SK-N-SH (cell line): Measurements from ENCODE around the gene MRPL52. TPM values are rescaled to one million over a fixed set of nuclear protein-coding genes. Genes with fewer than 3 reads are reported as not detected.

ENCODE experiments used
- CTCF ChIA-PET: fragments of 300-600, 350-600 bp; formaldehyde crosslinking; extraction: SDS; loops from one replicate; lab custom pipeline; 2021; lab: Yijun Ruan, JAX
- POLR2A ChIA-PET: fragments of 350-600 bp; sonication (Branson Sonifier 250); formaldehyde crosslinking; extraction: SDS; loops from one replicate; lab custom pipeline; 2020; ENCODE audit warnings: antibody characterized with exemption, inconsistent platforms; lab: Yijun Ruan, JAX
- DNase-seq: peaks from one replicate; pipeline ENCODE4 v3.0.0; 2012
- H2AFZ ChIP-seq: fragments of 200-600 bp; sonication (generic); 2 replicates; pipeline ENCODE4 v1.8.1; 2016; ENCODE audit warnings: antibody characterized with exemption, mild to moderate bottlenecking, low read depth
- H3F3A ChIP-seq: fragments of 200-600 bp; sonication (generic); replicated peaks from 2 replicates; pipeline ENCODE3; 2016; ENCODE audit warnings: antibody characterized with exemption, mild to moderate bottlenecking; ENCODE audit not compliant: insufficient read depth
- H3K27ac ChIP-seq, 2 experiments: fragments of 200-500 bp in 1 of 2; fragments of 200-600 bp in 1 of 2; sonication (Bioruptor generic) in 1 of 2; sonication (generic), shearing (Covaris generic) in 1 of 2; 2 replicates each; pipeline versions ENCODE4 v1.5.1 to v1.6.1; 2014 to 2016; ENCODE audit warnings: low read depth in 2 of 2, inconsistent platforms in 1 of 2, low read length in 1 of 2, mild to moderate bottlenecking in 1 of 2, mixed read lengths in 1 of 2
- H3K27me3 ChIP-seq: fragments of 200-600 bp; sonication (generic), shearing (Covaris generic); 2 replicates; pipeline ENCODE4 v1.6.1; 2016; ENCODE audit warnings: mixed run types; ENCODE audit not compliant: insufficient read depth
- H3K36me3 ChIP-seq, 2 experiments: fragments of 200-500 bp in 1 of 2; fragments of 200-600 bp in 1 of 2; sonication (Bioruptor generic) in 1 of 2; sonication (generic) in 1 of 2; replicated peaks in 1 of 2; 2 replicates each; pipeline versions ENCODE3 to v1.5.1; 2014 to 2016; ENCODE audit warnings: low read length in 1 of 2, mild to moderate bottlenecking in 1 of 2; ENCODE audit not compliant: insufficient read depth in 2 of 2, control insufficient read depth in 1 of 2
- H3K4me1 ChIP-seq, 2 experiments: fragments of 200-500 bp in 1 of 2; fragments of 200-600 bp in 1 of 2; sonication (Bioruptor generic) in 1 of 2; sonication (generic), shearing (Covaris generic) in 1 of 2; 2 replicates each; pipeline versions ENCODE4 v1.5.1 to v1.6.1; 2014 to 2016; ENCODE audit warnings: low read depth in 1 of 2, low read length in 1 of 2, mixed run types in 1 of 2; ENCODE audit not compliant: insufficient read depth in 2 of 2, control insufficient read depth in 1 of 2
- H3K4me2 ChIP-seq: fragments of 200-600 bp; sonication (generic), shearing (Covaris generic); 2 replicates; pipeline ENCODE4 v1.6.1; 2017; ENCODE audit warnings: mixed run types
- H3K4me3 ChIP-seq, 2 experiments: fragments of 200-500 bp in 1 of 2; fragments of 200-600 bp in 1 of 2; sonication (Bioruptor generic) in 1 of 2; sonication (generic), shearing (Covaris generic) in 1 of 2; 2 replicates each; pipeline versions ENCODE4 v1.5.1 to v1.8.1; 2014 to 2016; ENCODE audit warnings: low read depth in 2 of 2, inconsistent platforms in 1 of 2, low read length in 1 of 2, mild to moderate bottlenecking in 1 of 2, mixed read lengths in 1 of 2, moderate library complexity in 1 of 2
- H3K79me2 ChIP-seq: fragments of 200-600 bp; sonication (generic); 2 replicates; pipeline ENCODE4 v1.8.1; 2017; ENCODE audit warnings: mild to moderate bottlenecking; ENCODE audit not compliant: insufficient read depth
- H3K9ac ChIP-seq: fragments of 200-600 bp; sonication (generic); 2 replicates; pipeline ENCODE4 v1.6.1; 2017; ENCODE audit warnings: mixed run types
- H3K9me2 ChIP-seq: fragments of 200-600 bp; sonication (generic); 2 replicates; pipeline ENCODE4 v1.6.1; 2017; ENCODE audit warnings: mixed run types
- H3K9me3 ChIP-seq: fragments of 200-600 bp; sonication (generic); 2 replicates; pipeline ENCODE4 v1.6.1; 2017; ENCODE audit warnings: mixed run types, mild to moderate bottlenecking, moderate library complexity
- H4K20me1 ChIP-seq: fragments of 200-600 bp; sonication (generic); 2 replicates; pipeline ENCODE4 v1.6.1; 2017; ENCODE audit warnings: mild to moderate bottlenecking, mixed run types; ENCODE audit not compliant: insufficient read depth
- ELF1 ChIP-seq: IDR thresholded peaks from 2 replicates; pipeline ENCODE4 v1.4.0; 2012
- EP300 ChIP-seq, 2 experiments: IDR thresholded peaks; 2 replicates each; pipeline versions ENCODE4 v1.4.0 to v1.6.1; 2012; ENCODE audit warnings: borderline replicate concordance in 1 of 2, low read depth in 1 of 2, low read length in 1 of 2
- EZH2phosphoT487 ChIP-seq: fragments of 200-600 bp; sonication (generic); IDR thresholded peaks from 2 replicates; pipeline ENCODE4 v1.6.1; 2017; ENCODE audit warnings: low read depth, mixed run types, mild to moderate bottlenecking, antibody characterized with exemption, moderate library complexity, borderline replicate concordance
- FOXJ3 ChIP-seq: sonication (generic); formaldehyde crosslinking; IDR thresholded peaks from 2 replicates; pipeline ENCODE4 v1.5.1; 2020; ENCODE audit warnings: mild to moderate bottlenecking, missing genetic modification reagents
- FOXM1 ChIP-seq: IDR thresholded peaks from 2 replicates; pipeline ENCODE4 v1.4.0; 2012; ENCODE audit warnings: low read depth, mild to moderate bottlenecking
- IRF3 ChIP-seq: fragments of 150-350 bp; IDR thresholded peaks from 2 replicates; pipeline ENCODE4 v1.6.1; 2016; ENCODE audit warnings: mild to moderate bottlenecking, low read depth, low read length
- MAX ChIP-seq: IDR thresholded peaks from 2 replicates; pipeline ENCODE4 v1.4.0; 2012; ENCODE audit warnings: low read depth
- NFIC ChIP-seq: IDR thresholded peaks from 2 replicates; pipeline ENCODE4 v1.4.0; 2012; ENCODE audit warnings: borderline replicate concordance
- NRF1 ChIP-seq: IDR thresholded peaks from 2 replicates; pipeline ENCODE4 v1.6.1; 2012; ENCODE audit warnings: low read depth, mild to moderate bottlenecking, low read length
- POLR2AphosphoS5 ChIP-seq: IDR thresholded peaks from 2 replicates; pipeline ENCODE4 v1.6.1; 2012; ENCODE audit warnings: low read depth, low read length
- REST ChIP-seq: IDR thresholded peaks from 2 replicates; pipeline ENCODE4 v1.6.1; 2012; ENCODE audit warnings: mild to moderate bottlenecking, low read depth, low read length, moderate library complexity
- RXRA ChIP-seq: IDR thresholded peaks from 2 replicates; pipeline ENCODE4 v1.4.0; 2012; ENCODE audit warnings: low read depth, mild to moderate bottlenecking, borderline replicate concordance
- SMC3 ChIP-seq: IDR thresholded peaks from 2 replicates; pipeline ENCODE4 v1.6.1; 2012; ENCODE audit warnings: low read depth, low read length, improper control_type of control experiment
- TAF1 ChIP-seq: IDR thresholded peaks from 2 replicates; pipeline ENCODE4 v1.6.1; 2012; ENCODE audit warnings: low read depth, mild to moderate bottlenecking, low read length, moderate library complexity, borderline replicate concordance
- USF1 ChIP-seq: IDR thresholded peaks from 2 replicates; pipeline ENCODE4 v1.4.0; 2012; ENCODE audit warnings: low read depth, borderline replicate concordance
- USF2 ChIP-seq: fragments of 150-350 bp; IDR thresholded peaks from 2 replicates; pipeline ENCODE4 v1.6.1; 2017; ENCODE audit warnings: antibody characterized with exemption, low read length, low read depth, borderline replicate concordance
- ZBTB33 ChIP-seq: IDR thresholded peaks from 2 replicates; pipeline ENCODE4 v1.4.0; 2012; ENCODE audit warnings: low read depth, borderline replicate concordance
- WGBS: methylation state at CpG from one replicate; pipeline ENCODE4 v1.1.6; 2017; ENCODE audit warnings: low lambda C conversion rate; 5-methylcytosine and 5-hydroxymethylcytosine counted together
- polyA plus RNA-seq, 3 experiments: library from polyadenylated mRNA; depleted of rRNA; stranded (reverse); fragments of >200 nt; gene quantifications; 2 replicates each; pipeline ENCODE4 v1.2.3, GENCODE V29; 2012

MRPL52 gene
- polyA plus RNA-seq, 1 of the 3 experiments (the other 2 are of a cell fraction): 116 TPM

GRCh38 chr14:22793976-22794375, 35.7 kb upstream of the MRPL52 start (continued):
- TF ChIP-seq USF2 (no peak), IRF3 (no peak), USF1 (no peak), EZH2phosphoT487 (no peak)

GRCh38 chr14:22794551-22794951, 35.1 kb upstream of the MRPL52 start:
- H3K36me3 ChIP-seq: no peaks in the 10 kb centered on the region

GRCh38 chr14:22796087-22796707, 33.5 kb upstream of the MRPL52 start:
- H4K20me1 ChIP-seq: no peaks in the 10 kb centered on the region
- no peak overlapping the region for H3K4me2 ChIP-seq
- H2AFZ ChIP-seq: no peak overlapping the region
- CTCF ChIA-PET: interaction anchor here (1.9 kb wide), 1 partner anchor 239 kb away, joined by 4 read pairs; no protein-coding TSS in a partner anchor
- no peaks in the 10 kb centered on the region for H3K9me2 ChIP-seq
- no peak for TF ChIP-seq RXRA
- no peak for TF ChIP-seq NRF1
- no peak for TF ChIP-seq POLR2AphosphoS5
- TF ChIP-seq ZBTB33: no peak
- TF ChIP-seq ELF1: no peak
- no peak for TF ChIP-seq REST
- no peak for TF ChIP-seq TAF1
- TF ChIP-seq, all 33 proteins: peak for 0
- Histone ChIP-seq H3F3A (no peaks in the 10 kb centered on the region), H3K27ac (no peak overlapping the region), H3K27me3 (peaks cover 53% of the 10 kb centered on the region; the same call in 1 of the 2 replicates), H3K4me1 (no peaks in the 10 kb centered on the region), H3K9me3 (no peaks in the 10 kb centered on the region), H3K79me2 (no peaks in the 10 kb centered on the region), H3K36me3 (no peaks in the 10 kb centered on the region), H3K9ac (no peak overlapping the region), H3K4me3 (no peak overlapping the region)
- POLR2A ChIA-PET: no interaction called here
- no peak for DNase-seq
- WGBS: 8% methylated on average over 3 of the region's 5 CpGs

More at GRCh38 chr14:22794551-22794951, 35.1 kb upstream of the MRPL52 start:
- H3K79me2 ChIP-seq: no peaks in the 10 kb centered on the region
- no peak for DNase-seq
- 12% methylated on average over 6 of the region's 7 CpGs for WGBS
- H4K20me1 ChIP-seq: no peaks in the 10 kb centered on the region
- H3K9ac ChIP-seq: no peak overlapping the region
- H3K27ac ChIP-seq: no peak overlapping the region
- H3F3A ChIP-seq: no peaks in the 10 kb centered on the region
- H3K27me3 ChIP-seq: peaks cover 43% of the 10 kb centered on the region; the same call in 1 of the 2 replicates
- POLR2A ChIA-PET: no interaction called here
- no peaks in the 10 kb centered on the region for H3K9me3 ChIP-seq
- no peaks in the 10 kb centered on the region for H3K4me1 ChIP-seq
- TF ChIP-seq FOXM1 (no peak), NFIC (no peak), NRF1 (no peak), EP300 (IDR thresholded peaks at IDR 0.05; ENCODE audit: borderline replicate concordance in 1 of 2, low read depth in 1 of 2, low read length in 1 of 2) (no peak), ELF1 (no peak), MAX (no peak), TAF1 (no peak), SMC3 (no peak), FOXJ3 (CRISPR knock-in tag) (no peak), RXRA (no peak)
- TF ChIP-seq, all 33 proteins: peak for 0
- no peaks in the 10 kb centered on the region for H3K9me2 ChIP-seq
- CTCF ChIA-PET: interaction anchor here (1.1 kb wide), 1 partner anchor 200 kb away, joined by 3 read pairs; no protein-coding TSS in a partner anchor
- no peak overlapping the region for H2AFZ ChIP-seq
- H3K4me3 ChIP-seq: no peak overlapping the region
- no peak overlapping the region for H3K4me2 ChIP-seq
